K562 (cell line): ENCODE data around the gene DNMT3A.

Experiments
- ARNT ChIP-seq, 2 experiments: fragments of 450-650 bp; IDR thresholded peaks; 2 replicates each; pipeline ENCODE4 v1.6.1; 2016; ENCODE audit warnings: mild to moderate bottlenecking in 1 of 2
- CC2D1A ChIP-seq: fragments of 450-650 bp; IDR thresholded peaks from 2 replicates; pipeline ENCODE4 v1.6.1; 2017; ENCODE audit warnings: mild to moderate bottlenecking
- CEBPB ChIP-seq: fragments of 450-650 bp; IDR thresholded peaks from 2 replicates; pipeline ENCODE4 v1.6.1; 2016; ENCODE audit warnings: missing genetic modification characterization, missing compliant biosample characterization
- CSDE1 ChIP-seq, 2 experiments: fragments of 450-650 bp; IDR thresholded peaks; 2 replicates each; pipeline ENCODE4 v1.6.1; 2016; ENCODE audit warnings: mild to moderate bottlenecking in 1 of 2
- ELF1 ChIP-seq: fragments of 200-800 bp; sonication (Bioruptor generic); IDR thresholded peaks from 2 replicates; pipeline ENCODE4 v1.6.1; 2016; ENCODE audit warnings: missing genetic modification characterization, missing compliant biosample characterization
- HNRNPH1 ChIP-seq: fragments of 200-400 bp; formaldehyde crosslinking; optimal IDR thresholded peaks from 2 replicates; pipeline ENCODE3; 2017; ENCODE audit warnings: low read depth, mild to moderate bottlenecking, low read length, moderate library complexity
- TBL1XR1 ChIP-seq, 2 experiments: IDR thresholded peaks; 2 replicates each; pipeline ENCODE4 v1.6.1; 2012; ENCODE audit warnings: improper control_type of control experiment in 2 of 2, low read length in 2 of 2, mild to moderate bottlenecking in 1 of 2
- ZNF780A ChIP-seq: fragments of 250-450 bp; sonication (Bioruptor Pico); IDR thresholded peaks from 2 replicates; pipeline ENCODE4 v1.5.0; 2021; ENCODE audit warnings: mild to moderate bottlenecking
- TF ChIP-seq, protein P1 (sequence below), 3 experiments: IDR thresholded peaks in 2 of 3; conservative IDR thresholded peaks in 1 of 3; 2 replicates each; pipeline ENCODE4 v1.5.1; 2011 to 2012; ENCODE audit warnings: low read length in 3 of 3, mild to moderate bottlenecking in 3 of 3, control low read depth in 2 of 3, improper control_type of control experiment in 1 of 3, inconsistent platforms in 1 of 3, low read depth in 1 of 3, mixed read lengths in 1 of 3, moderate library complexity in 1 of 3; ENCODE audit not compliant: insufficient read depth in 2 of 3

DNA sequence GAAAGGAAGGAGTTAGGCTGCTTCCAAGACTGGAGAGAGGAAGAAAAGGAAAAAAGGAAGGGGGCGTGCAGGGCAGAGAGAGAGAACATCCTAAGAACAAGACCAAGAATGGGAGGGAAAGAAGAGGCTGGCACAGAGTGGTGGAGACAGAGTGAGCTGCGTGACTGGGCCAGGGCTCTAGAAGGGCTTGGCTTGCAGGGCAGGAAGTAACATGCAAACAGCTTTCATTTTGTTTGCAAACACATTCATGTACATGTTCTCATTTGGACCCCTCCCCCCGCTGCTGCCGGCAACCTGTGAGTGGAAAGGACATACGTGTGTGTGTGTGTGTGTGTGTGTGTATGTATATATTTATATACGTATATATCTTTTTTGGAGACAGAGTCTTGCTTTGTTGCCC is 46.8 kb upstream of the DNMT3A start:
- no peak for TF ChIP-seq ARNT (IDR thresholded peaks at IDR 0.05)
- TF ChIP-seq, protein P1, sequence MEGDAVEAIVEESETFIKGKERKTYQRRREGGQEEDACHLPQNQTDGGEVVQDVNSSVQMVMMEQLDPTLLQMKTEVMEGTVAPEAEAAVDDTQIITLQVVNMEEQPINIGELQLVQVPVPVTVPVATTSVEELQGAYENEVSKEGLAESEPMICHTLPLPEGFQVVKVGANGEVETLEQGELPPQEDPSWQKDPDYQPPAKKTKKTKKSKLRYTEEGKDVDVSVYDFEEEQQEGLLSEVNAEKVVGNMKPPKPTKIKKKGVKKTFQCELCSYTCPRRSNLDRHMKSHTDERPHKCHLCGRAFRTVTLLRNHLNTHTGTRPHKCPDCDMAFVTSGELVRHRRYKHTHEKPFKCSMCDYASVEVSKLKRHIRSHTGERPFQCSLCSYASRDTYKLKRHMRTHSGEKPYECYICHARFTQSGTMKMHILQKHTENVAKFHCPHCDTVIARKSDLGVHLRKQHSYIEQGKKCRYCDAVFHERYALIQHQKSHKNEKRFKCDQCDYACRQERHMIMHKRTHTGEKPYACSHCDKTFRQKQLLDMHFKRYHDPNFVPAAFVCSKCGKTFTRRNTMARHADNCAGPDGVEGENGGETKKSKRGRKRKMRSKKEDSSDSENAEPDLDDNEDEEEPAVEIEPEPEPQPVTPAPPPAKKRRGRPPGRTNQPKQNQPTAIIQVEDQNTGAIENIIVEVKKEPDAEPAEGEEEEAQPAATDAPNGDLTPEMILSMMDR (IDR thresholded peaks at IDR 0.05 in 2 of 3, conservative IDR thresholded peaks at IDR 0.05 in 1 of 3; ENCODE audit: insufficient read depth in 2 of 3, low read depth in 1 of 3, low read length in 3 of 3) = no peak
- TF ChIP-seq ELF1 (tag) = no peak
- TF ChIP-seq HNRNPH1 = no peak
- TF ChIP-seq CEBPB (tag) = no peak
- no peak for TF ChIP-seq CC2D1A
- TF ChIP-seq TBL1XR1 (IDR thresholded peaks at IDR 0.05; ENCODE audit: low read length in 2 of 2) = no peak
- TF ChIP-seq CSDE1 (IDR thresholded peaks at IDR 0.05) = no peak
- no peak for TF ChIP-seq ZNF780A (CRISPR knock-in tag)
